ENCODE results near the gene MEGF11. TPM values are rescaled to one million over a fixed set of nuclear protein-coding genes. Genes with fewer than 3 reads are reported as not detected.

The MEGF11 gene
- total RNA-seq, 1 donor from 2014 or later = not detected

DNA sequence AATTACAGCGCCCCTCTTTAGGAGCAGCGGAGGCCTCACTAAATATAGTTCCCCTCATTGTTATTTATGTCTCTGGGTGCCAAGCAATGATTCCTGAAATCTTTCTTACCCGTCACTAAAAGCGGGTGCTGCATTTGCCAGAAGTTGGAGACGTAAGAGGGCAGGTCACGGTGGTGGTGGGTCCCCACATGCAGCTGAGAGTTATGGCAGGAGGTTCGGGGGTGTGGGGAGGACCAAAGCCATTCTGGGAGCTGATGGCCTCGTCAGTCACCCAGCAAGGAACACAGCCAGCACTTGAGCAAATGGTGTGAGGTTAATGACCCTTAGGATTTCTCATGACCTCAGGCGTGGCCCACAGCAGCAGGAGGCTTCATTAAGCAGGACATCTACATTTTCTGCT lies 255.1 kb downstream of the MEGF11 start:
- FAIRE-seq (no peak), DNase-seq (ENCODE audit: low read depth) (no peak)
- Histone ChIP-seq H3K27me3 (ENCODE audit: control insufficient read depth, insufficient read depth, low read length) (peaks cover 9% of the 10 kb centered on the region), H3K36me3 (ENCODE audit: control insufficient read depth, insufficient read depth, low read length) (no peaks in the 10 kb centered on the region), H3K4me3 (ENCODE audit: low read depth, low read length) (no peak overlapping the region)
- TF ChIP-seq, protein P1, sequence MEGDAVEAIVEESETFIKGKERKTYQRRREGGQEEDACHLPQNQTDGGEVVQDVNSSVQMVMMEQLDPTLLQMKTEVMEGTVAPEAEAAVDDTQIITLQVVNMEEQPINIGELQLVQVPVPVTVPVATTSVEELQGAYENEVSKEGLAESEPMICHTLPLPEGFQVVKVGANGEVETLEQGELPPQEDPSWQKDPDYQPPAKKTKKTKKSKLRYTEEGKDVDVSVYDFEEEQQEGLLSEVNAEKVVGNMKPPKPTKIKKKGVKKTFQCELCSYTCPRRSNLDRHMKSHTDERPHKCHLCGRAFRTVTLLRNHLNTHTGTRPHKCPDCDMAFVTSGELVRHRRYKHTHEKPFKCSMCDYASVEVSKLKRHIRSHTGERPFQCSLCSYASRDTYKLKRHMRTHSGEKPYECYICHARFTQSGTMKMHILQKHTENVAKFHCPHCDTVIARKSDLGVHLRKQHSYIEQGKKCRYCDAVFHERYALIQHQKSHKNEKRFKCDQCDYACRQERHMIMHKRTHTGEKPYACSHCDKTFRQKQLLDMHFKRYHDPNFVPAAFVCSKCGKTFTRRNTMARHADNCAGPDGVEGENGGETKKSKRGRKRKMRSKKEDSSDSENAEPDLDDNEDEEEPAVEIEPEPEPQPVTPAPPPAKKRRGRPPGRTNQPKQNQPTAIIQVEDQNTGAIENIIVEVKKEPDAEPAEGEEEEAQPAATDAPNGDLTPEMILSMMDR (IDR thresholded peaks at IDR 0.05; ENCODE audit: insufficient read depth, low read length, severe bottlenecking) = no peak

DNA sequence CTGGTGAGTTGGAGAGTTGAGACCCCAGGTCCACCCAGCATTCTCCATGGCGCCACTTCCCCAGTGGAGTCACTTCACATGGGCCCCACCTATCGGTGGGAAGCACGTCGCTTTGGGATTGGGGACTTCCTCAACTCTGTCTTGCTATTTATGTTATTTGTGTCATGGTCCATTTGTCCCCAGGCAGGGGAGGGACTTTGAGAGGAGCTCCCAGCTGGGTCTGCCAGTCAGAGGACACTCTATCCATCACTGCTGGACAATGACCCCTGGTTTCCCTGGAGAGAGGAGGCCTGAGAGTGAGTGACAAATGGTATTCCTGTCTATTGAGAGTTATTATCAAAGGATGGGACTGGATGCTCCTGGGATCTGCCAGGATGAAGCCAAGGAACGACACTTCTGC lies 256.6 kb downstream of the MEGF11 start:
- DNase-seq (ENCODE audit: low read depth) (no peak), FAIRE-seq (peak; percentile 62)
- Histone ChIP-seq H3K36me3 (ENCODE audit: control insufficient read depth, insufficient read depth, low read length) (no peaks in the 10 kb centered on the region), H3K27me3 (ENCODE audit: control insufficient read depth, insufficient read depth, low read length) (peaks cover 9% of the 10 kb centered on the region), H3K4me3 (ENCODE audit: low read depth, low read length) (no peak overlapping the region)
- TF ChIP-seq, protein P1 (IDR thresholded peaks at IDR 0.05; ENCODE audit: insufficient read depth, low read length, severe bottlenecking) = no peak

DNA sequence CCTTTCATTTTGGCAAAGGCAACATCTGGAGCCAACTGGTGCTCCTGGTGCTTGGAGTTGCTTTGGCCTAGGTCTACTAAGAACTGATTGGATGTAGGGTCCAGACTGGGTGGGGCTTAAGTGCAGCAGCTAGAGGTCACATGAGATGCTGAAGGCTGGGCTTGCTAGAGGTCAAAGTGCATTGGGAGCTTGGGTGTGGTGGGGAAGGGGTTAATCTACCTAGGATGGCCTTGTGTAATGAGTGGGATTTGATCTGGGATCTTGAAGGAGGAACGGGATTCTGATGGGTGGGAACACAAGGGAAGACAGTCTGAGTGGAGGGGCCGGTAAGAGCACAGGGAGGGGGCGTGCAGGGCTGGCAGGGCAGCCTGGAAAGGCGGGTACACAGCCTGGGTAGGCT lies 258.7 kb downstream of the MEGF11 start:
- H3K36me3 ChIP-seq (ENCODE audit: control insufficient read depth, insufficient read depth, low read length) = no peaks in the 10 kb centered on the region
- H3K4me3 ChIP-seq (ENCODE audit: low read depth, low read length) = no peak overlapping the region
- FAIRE-seq = no peak
- H3K27me3 ChIP-seq (ENCODE audit: control insufficient read depth, insufficient read depth, low read length) = peaks cover 8% of the 10 kb centered on the region
- no peak for DNase-seq (ENCODE audit: low read depth)
- TF ChIP-seq, protein P1 (IDR thresholded peaks at IDR 0.05; ENCODE audit: insufficient read depth, low read length, severe bottlenecking) = no peak

DNA sequence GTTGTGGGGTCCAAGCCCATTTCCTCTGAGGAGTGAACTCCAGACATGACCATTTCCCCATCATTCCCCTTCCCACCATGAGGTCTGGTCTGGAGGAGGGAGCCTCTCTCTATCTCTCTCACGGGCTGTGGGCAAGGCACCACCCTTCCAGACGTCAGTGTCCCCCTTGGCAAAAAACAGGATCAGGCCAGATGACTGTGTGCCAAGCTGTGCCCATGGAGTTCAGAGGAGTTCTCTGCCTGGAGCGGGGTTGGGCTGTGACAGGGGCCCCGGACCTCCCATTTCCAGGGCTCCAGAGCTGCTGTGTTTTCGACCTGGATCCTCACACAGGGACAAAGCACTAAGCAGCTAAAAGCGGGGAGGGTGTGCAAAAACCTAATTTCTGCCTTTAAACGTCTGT lies 259.8 kb downstream of the MEGF11 start:
- TF ChIP-seq, protein P1 (IDR thresholded peaks at IDR 0.05; ENCODE audit: insufficient read depth, low read length, severe bottlenecking) = no peak
- no peak for DNase-seq (ENCODE audit: low read depth)
- Histone ChIP-seq H3K27me3 (ENCODE audit: control insufficient read depth, insufficient read depth, low read length) (peaks cover 8% of the 10 kb centered on the region), H3K4me3 (ENCODE audit: low read depth, low read length) (no peak overlapping the region), H3K36me3 (ENCODE audit: control insufficient read depth, insufficient read depth, low read length) (no peaks in the 10 kb centered on the region)
- no peak for FAIRE-seq

DNA sequence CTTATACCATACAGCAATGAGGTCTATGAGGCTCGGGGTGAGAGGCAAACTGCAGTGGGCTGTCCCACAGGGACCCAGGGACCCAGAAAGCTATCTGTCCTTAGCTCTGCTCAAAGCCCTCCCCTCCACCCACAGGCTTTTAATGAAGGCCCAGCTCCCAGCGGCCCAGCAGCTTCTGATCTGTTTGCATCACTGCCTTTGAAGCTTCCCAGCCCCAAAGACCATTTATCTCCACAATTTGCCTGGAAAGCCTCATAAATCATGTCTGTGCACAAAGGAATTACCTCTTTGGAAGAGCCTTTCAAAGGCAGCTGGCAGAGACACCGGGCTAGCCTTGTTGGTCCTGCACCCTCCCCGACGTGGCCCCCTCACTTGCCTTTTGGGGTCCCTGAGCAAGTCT lies 260.3 kb downstream of the MEGF11 start:
- FAIRE-seq (no peak), DNase-seq (ENCODE audit: low read depth) (no peak)
- Histone ChIP-seq H3K4me3 (ENCODE audit: low read depth, low read length) (no peak overlapping the region), H3K27me3 (ENCODE audit: control insufficient read depth, insufficient read depth, low read length) (peaks cover 8% of the 10 kb centered on the region), H3K36me3 (ENCODE audit: control insufficient read depth, insufficient read depth, low read length) (no peaks in the 10 kb centered on the region)
- TF ChIP-seq, protein P1 (IDR thresholded peaks at IDR 0.05; ENCODE audit: insufficient read depth, low read length, severe bottlenecking) = no peak

DNA sequence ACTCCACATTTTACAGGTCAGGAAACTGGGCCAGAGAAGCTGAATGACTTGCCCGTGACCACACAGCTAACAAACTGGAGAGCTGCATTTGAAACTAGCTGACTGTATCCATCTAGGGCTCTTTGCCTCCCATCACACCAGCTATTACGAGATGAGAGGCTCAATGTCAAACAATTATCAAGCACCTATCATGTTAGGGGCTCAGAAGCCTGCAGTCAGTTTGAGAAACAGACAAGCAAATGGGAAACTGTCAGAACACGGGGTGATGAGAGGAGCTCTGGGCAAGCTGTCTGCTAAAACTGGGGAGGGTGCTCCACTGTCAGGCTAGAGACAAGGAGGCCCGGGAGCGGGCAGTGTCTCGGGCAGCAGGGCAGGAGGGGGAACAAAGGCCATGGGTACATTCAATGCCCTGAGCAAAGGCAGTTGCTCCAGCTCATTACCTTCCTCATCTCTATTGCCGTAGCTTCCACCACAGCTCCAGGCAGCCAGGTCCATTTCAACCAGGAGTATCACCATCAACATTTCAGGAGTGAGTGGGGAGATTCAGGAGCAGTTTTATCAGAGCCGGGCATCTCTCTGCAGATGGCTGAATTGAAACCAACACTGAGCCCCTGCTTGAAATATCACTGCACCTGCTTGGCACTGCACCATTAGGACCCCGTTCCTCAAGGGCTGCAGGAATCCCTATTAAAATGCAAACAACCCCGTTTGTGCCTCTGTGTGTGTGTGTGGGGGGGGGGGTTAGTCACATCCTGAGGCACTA lies 261.6 kb downstream of the MEGF11 start:
- no peak overlapping the region for H3K4me3 ChIP-seq (ENCODE audit: low read depth, low read length)
- no peak for DNase-seq (ENCODE audit: low read depth)
- no peaks in the 10 kb centered on the region for H3K36me3 ChIP-seq (ENCODE audit: control insufficient read depth, insufficient read depth, low read length)
- no peak for FAIRE-seq
- peaks cover 8% of the 10 kb centered on the region for H3K27me3 ChIP-seq (ENCODE audit: control insufficient read depth, insufficient read depth, low read length)
- TF ChIP-seq, protein P1 (IDR thresholded peaks at IDR 0.05; ENCODE audit: insufficient read depth, low read length, severe bottlenecking) = no peak
